CD4-positive, alpha-beta T cell treated with Interleukin-17A for 1 hour (primary cell): ENCODE measurements around the gene CEP135.
"Not testable (repeated sequence)": the region's sequence is repeated elsewhere in the genome, so short reads cannot be mapped to it uniquely, and the experiment has no call there.

Experiments used
- DNase-seq: peaks from one replicate; pipeline ENCODE4 v3.0.0-alpha.2; 2020

CEP135 gene

DNA sequence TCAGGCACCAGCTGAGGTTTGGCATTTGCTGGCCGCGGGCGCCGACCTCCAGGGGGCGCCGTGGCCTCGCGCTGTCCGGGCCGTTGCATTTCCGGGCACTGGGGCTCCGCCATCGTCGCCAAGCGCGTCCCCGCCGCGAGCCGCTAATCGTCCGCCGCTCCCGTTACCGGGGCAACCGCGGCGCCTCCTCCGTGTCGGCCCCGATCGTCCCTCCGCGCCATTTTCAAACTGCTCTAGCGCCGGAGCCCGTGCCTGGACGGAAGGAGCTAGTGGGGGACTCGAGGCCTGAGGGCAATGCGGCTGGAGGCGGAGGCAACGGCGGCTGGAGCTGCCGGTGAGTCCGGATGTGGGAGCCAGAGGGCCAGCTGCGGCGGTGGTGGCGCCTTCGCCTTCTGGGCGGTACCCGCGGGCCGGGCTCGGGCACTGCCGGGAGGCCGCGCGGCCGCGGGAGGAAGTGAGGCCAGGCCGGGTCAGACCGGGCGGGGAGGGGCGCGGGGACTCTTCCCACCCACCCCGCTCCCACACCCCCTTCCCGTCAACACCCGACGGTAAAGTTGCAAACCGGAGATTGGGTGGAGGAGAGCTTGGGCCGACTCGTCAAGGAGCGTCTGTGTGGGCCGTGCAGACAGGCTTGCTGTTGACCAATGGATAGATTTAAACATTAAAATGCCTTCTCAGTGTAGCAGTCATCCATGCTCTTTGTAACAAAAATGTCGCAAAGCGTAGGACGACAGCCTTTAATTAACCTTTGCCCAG is at the start of gene CEP135:
TSS of gene CEP135 (plus strand) at position 220 of the 756 bp plus-strand sequence. CDS start 3,186 bp downstream, outside the sequence.
- peak; percentile 94 for DNase-seq

GRCh38 chr4:55902677-55903076 is 46.1 kb upstream of the CEP135 start:
- no peak for DNase-seq

DNA sequence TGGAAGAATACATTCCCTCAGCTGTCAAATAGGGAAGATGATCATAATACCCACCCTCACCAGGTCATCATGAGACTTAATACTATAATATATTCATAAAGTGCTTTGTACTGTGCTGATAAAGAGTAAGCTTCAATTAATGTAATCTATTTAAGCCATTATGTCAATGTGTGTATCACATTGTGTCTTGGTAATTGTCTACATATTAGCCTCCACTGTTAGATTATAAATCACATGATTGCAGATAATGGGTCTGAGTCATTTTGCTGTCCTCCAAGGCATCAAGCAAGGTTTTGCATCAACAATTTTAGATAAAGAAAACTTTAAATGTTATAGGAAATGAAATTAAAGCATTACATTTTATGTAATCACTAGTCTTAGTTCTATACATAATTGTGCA is 45.2 kb upstream of the CEP135 start:
- DNase-seq, result no peak

DNA sequence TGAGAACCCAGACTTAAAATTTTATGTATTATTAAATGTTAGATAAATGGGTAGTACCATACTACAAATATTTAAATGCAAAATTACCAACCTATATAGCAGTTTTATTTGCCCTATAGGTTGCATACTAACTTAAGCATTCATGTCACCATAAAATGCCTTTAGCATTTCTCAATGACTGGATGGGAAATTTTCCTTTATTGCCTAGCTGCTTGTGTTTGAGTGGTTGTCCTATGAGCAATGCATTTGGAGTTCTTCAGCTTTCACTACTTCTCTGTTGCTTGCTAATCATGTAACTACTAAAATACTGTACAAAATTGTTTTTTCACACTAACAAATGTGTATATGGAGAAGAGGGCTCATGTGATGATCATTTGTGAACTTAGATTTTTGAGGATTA is 44.2 kb upstream of the CEP135 start:
- no peak for DNase-seq

DNA sequence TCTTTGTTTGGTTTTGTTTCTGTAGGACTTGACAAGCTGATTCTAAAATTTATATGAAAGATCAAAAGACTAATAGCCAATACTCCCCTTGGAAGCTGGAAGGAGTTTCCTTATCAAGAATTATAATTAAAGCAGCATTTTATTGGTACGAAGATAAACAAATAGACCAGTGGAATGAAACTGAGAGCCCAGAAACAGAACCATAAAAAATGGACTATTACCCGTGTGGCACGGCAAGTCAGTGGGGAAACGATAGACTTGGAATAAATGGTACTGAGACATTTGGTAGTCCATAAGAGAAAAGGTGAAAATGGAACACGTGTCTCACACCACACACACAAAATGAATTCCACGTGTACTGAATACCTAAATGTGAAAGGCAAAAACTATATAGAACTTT is 42.4 kb upstream of the CEP135 start:
- DNase-seq, result no peak

DNA sequence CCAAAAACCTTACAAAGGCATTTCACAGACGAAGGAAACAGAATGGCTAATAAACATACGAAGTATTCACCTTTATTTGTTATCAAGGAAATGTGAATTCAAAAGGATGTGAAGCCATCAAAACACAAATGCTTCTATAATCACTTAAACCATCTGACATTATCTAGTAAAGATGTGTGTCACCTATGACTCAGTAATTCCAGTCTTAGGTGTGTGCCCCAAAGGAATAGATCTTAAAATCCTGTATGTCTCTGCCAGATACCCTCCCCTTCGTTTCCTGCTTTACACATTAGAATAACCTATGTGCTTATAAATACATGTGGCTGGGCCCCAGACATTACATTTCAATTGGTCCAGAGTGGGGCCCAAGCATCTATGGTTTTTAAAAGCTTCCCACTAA is 41.8 kb upstream of the CEP135 start:
- DNase-seq, result no peak

DNA sequence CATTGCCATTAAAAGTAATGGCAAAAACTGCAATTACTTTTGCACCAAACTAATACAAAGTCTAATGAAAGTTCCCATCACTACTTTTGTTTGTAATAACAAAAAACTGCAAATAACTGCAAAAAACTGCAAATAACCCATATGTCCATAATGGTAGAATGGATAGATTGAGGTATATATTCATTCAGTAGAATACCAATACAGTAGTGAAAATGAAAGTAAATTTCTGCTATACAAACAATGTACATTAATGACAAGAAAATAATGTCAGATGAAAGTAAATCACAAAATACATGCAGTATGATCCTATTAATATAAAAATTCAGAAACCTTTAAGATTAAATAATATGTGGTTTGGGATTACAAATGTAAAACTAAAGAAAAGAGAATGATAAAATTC is 41.3 kb upstream of the CEP135 start:
- DNase-seq, result no peak

- no peak for DNase-seq
These were observed 38.6 kb upstream of the CEP135 start for GRCh38 chr4:55910140-55910539.

GRCh38 chr4:55912249-55912648 is 36.5 kb upstream of the CEP135 start:
- no peak for DNase-seq

- no peak for DNase-seq
These were observed 28.2 kb upstream of the CEP135 start for GRCh38 chr4:55920571-55920970.

DNA sequence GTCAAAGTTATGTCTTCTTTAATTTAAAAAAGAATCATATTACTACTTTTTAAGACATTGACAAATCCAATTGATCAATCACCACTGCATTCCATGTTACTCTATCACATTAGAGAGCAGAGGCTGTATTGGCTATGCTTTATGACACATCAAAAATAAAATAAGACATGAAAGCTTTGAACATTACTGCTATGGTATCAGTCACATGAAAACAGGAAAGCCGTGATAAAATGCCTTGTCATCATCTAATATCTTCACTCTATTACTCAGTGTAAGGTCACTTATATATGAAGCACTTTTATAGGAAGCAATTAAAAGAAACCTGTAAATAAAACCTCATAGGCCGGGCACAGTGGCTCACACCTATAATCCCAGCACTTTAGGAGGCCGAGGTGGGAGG is 27.7 kb upstream of the CEP135 start:
- DNase-seq, result no peak

DNA sequence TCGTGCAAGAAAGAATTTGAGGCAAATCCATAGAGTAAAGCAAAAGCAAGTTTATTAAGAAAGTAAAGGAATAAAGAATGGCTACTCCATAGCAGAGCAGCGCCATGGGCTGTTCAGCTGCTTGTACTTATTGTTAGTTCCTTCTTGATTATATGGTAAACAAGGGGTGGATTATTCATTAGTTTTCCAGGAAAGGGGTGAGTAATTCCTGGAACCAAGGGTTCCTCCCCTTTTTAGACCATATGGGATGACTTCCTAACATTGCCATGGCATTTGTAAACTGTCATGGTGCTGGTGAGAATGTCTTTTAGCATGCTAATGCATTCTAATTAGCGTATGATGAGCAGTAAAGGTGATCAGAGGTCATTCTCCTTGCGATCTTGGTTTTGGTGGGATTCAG is 23.5 kb upstream of the CEP135 start:
- no peak for DNase-seq

DNA sequence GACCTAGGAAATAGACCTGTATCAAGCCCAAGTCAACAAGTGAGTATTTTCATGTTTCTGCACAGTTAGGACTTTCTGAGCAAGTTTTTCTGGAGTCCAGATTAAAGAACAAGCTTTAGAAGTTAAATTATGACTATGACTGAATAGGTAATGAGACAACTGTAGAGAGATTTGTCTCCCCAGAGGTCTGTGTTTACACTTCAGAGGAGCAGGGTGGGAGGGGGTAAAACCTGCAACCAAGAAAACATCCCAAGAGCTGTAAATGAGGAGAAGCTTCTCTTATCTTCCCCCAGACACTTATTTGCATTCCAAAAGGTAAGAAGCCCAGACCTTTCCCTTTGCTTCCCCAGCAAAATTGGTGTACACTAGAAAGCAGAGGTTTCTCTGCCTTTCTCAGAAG is 22.1 kb upstream of the CEP135 start:
- no peak for DNase-seq

DNA sequence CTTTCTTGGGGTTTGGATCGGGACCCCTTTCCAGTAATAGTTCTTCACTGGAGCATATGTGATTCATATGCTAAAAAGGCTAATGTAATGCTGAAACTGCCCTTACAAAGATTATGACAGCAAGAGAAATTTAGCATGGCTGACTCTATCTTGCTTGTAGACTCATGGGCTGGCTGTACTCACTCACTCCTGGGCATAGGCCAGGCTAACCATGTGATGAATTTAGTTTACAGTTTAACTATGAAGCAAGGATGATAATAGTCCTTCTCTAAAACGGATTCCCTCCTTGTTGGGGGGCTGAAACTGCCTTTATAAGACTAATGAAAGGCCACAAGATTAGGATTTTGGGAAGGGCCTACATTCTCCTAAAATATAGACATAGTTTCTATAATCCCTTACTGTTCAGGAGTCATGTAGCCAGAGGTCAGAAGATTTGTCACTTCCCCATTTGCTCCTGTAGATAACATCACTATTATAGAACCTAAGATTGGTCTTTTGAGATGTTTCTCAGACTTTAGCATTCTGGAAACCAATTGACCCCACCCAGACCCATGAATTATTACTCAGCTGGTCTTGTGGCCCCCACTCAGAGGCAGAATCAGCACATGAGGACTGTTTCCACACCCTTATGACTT is 20.8 kb upstream of the CEP135 start:
- no peak for DNase-seq

GRCh38 chr4:55928846-55929245 is 19.9 kb upstream of the CEP135 start:
- DNase-seq, result no peak

DNA sequence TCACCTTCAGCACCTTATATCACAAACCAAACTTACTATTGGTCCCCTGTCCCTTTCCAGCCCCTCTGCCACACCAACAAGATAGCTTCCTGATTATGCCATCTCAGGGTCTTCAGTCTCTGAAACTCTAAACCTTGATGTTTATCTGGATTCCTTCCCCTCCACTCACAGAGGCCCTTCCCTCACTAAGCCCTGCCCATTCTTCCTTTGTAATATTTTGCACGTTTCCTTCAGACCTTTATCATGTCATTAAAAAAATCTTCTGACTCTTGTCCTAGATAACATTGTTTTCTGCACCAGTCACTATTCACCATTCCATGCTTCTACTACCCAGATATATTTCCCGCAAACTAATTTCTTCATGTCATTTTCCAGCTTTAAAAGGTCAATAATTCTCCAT is 17.7 kb upstream of the CEP135 start:
- no peak for DNase-seq

DNA sequence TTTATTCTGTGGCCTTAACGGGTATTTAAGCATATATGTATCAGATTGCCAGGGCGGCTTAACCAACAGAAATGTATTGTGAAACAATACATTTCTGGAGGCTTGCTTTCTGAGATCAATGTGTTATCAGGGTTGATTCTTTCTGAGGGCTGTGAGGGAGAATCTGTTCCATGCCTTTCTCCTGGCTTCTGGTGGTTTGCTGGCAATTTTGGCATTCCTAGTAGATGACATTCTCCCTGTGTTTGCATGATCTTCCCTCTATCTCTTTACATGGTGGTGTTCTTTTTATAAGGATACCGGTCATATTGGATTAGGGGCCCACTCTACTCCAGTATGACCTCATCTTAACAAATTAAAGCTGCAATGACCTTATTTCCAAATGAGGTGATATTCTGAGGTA is 16.9 kb upstream of the CEP135 start:
- DNase-seq, result no peak

DNA sequence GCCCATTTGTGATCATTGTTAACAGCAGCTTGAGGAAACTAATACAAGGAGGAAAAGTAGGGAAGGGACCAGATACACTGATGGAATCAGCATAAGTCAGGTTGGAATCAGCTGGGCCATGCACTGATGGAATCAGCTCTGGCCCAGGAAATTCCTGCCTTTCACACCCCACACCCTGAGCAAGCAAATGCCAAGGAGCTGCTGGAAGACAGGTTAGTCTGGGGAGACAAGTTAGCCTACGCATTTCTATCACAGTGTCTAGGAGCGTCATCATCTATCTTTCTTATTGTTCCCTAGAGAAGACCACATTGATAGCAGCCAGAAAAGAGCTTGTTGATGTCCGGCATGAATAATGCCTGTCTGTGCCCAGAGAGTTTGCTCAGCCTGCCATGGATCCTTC is 16.2 kb upstream of the CEP135 start:
- no peak for DNase-seq

GRCh38 chr4:55933611-55934010 is 15.1 kb upstream of the CEP135 start:
- no peak for DNase-seq

DNA sequence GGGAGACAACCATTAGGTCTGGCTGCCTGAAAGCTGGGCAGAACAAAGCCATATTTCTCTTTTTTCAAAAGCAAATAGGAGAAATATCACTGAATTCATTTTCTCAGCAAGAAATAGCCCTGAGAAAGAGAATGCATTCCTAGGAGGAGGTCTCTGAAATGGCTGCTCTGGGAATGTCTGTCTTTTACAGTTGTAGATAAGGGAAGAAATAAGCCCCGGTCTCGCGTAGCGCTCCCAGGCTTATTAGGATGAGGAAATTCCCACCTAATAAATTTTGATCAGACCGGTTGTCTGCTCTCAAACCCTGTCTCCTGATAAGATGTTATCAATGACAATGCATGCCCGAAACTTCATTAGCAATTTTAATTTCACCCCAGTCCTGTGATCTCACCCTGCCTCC is 12.8 kb upstream of the CEP135 start:
- not testable (repeated sequence) for DNase-seq

GRCh38 chr4:55938481-55938880 is 10.3 kb upstream of the CEP135 start:
- no peak for DNase-seq

DNA sequence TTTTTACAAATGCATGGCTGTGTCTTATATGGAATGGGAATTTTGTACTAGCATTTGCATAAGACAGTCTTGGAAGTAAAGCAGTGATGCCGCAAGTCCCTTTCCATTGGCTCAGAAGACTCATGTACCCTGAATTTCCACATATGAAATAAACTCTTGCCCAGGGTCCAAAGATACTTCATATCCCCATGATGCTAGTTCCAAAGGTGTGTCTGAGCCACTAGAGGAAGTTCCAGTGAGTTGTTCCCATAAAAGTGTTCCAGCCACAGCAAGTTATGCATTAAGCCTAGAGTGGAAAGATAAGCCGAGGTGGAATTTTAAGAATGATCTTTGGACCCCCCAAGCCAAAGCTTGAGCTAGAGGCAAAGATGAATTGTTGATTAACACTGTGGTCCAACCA is 9.3 kb upstream of the CEP135 start:
- no peak for DNase-seq

- DNase-seq, result no peak
These were observed 6.8 kb upstream of the CEP135 start for GRCh38 chr4:55941881-55942396.

DNA sequence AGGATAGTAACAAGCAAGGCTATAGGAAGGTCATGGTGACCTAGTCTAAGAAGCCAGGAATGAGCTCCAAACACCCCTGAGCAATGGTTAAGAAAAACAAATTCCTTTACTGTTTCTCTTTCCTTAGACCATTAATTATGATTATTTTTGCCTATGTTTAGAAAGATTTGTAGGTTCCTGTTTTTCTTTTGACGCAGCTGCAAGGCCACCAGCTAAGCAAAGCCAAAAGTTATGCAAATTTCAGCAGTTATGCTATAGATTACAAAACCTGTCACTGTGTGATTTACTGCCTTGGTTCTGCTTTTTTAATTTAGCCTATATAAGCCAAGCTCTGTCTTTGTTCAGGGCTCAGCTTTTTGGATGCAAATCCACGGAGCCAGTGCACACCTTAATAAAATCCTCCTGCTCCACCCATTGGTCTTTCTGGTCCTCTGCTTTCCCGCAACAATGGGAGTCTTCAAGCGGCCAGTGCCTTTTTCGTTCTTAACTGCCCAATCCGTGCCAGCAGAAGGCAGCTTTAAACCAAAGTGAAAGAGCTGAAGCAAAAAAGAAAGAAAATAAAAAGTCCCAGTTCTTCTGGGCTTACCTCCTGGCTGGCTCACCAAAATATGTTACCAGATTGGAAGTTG is 1.4 kb upstream of the CEP135 start:
- DNase-seq, result no peak
